ENCODE results near the gene DCN. TPM values are rescaled to one million over a fixed set of nuclear protein-coding genes. Genes with fewer than 3 reads are reported as not detected.

The DCN gene
- polyA plus RNA-seq, 1 of the 3 experiments (the other 2 are of a cell fraction), result 5.5 TPM

GRCh38 chr12:91176915-91177314, 5.7 kb downstream of the DCN start:
- Histone ChIP-seq H3K4me2 (no peak overlapping the region), H3F3A (replicated peaks; ENCODE audit: insufficient read depth) (peaks cover 10% of the 10 kb centered on the region), H3K27me3 (ENCODE audit: insufficient read depth) (no peaks in the 10 kb centered on the region), H3K4me3 (ENCODE audit: low read depth in 2 of 2, low read length in 1 of 2) (no peak overlapping the region), H3K36me3 (replicated peaks in 1 of 2; ENCODE audit: control insufficient read depth in 1 of 2, insufficient read depth in 2 of 2, low read length in 1 of 2) (no peaks in the 10 kb centered on the region), H3K9me3 (no peaks in the 10 kb centered on the region), H2AFZ (ENCODE audit: low read depth) (no peak overlapping the region), H3K4me1 (ENCODE audit: control insufficient read depth in 1 of 2, insufficient read depth in 2 of 2, low read depth in 1 of 2, low read length in 1 of 2) (peaks cover 10 to 17% of the 10 kb centered on the region in 2 experiments; a peak in 3 of 4 replicates), H3K27ac (ENCODE audit: low read depth in 2 of 2, low read length in 1 of 2) (peak overlapping the region in 1 of 2 experiments; percentile 3; a peak in 1 of 4 replicates), H3K9ac (no peak overlapping the region), H3K79me2 (ENCODE audit: insufficient read depth) (no peaks in the 10 kb centered on the region), H3K9me2 (no peaks in the 10 kb centered on the region), H4K20me1 (ENCODE audit: insufficient read depth) (no peaks in the 10 kb centered on the region)
- no peak for DNase-seq
- no peak for TF ChIP-seq EZH2phosphoT487 (IDR thresholded peaks at IDR 0.05; ENCODE audit: borderline replicate concordance, low read depth)
- no peak for TF ChIP-seq IRF3 (IDR thresholded peaks at IDR 0.05; ENCODE audit: low read depth, low read length)
- TF ChIP-seq, protein P1, sequence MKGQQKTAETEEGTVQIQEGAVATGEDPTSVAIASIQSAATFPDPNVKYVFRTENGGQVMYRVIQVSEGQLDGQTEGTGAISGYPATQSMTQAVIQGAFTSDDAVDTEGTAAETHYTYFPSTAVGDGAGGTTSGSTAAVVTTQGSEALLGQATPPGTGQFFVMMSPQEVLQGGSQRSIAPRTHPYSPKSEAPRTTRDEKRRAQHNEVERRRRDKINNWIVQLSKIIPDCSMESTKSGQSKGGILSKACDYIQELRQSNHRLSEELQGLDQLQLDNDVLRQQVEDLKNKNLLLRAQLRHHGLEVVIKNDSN (IDR thresholded peaks at IDR 0.05; ENCODE audit: borderline replicate concordance, low read depth), result no peak
- TF ChIP-seq NRF1 (IDR thresholded peaks at IDR 0.05; ENCODE audit: low read depth, low read length), result no peak
- no peak for TF ChIP-seq RCOR1 (IDR thresholded peaks at IDR 0.05; ENCODE audit: low read length)
- TF ChIP-seq, protein P2, sequence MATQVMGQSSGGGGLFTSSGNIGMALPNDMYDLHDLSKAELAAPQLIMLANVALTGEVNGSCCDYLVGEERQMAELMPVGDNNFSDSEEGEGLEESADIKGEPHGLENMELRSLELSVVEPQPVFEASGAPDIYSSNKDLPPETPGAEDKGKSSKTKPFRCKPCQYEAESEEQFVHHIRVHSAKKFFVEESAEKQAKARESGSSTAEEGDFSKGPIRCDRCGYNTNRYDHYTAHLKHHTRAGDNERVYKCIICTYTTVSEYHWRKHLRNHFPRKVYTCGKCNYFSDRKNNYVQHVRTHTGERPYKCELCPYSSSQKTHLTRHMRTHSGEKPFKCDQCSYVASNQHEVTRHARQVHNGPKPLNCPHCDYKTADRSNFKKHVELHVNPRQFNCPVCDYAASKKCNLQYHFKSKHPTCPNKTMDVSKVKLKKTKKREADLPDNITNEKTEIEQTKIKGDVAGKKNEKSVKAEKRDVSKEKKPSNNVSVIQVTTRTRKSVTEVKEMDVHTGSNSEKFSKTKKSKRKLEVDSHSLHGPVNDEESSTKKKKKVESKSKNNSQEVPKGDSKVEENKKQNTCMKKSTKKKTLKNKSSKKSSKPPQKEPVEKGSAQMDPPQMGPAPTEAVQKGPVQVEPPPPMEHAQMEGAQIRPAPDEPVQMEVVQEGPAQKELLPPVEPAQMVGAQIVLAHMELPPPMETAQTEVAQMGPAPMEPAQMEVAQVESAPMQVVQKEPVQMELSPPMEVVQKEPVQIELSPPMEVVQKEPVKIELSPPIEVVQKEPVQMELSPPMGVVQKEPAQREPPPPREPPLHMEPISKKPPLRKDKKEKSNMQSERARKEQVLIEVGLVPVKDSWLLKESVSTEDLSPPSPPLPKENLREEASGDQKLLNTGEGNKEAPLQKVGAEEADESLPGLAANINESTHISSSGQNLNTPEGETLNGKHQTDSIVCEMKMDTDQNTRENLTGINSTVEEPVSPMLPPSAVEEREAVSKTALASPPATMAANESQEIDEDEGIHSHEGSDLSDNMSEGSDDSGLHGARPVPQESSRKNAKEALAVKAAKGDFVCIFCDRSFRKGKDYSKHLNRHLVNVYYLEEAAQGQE (IDR thresholded peaks at IDR 0.05; ENCODE audit: low read depth, low read length), result no peak
- no peak for TF ChIP-seq SMC3 (IDR thresholded peaks at IDR 0.05; ENCODE audit: low read depth, low read length)
- TF ChIP-seq, protein P3, sequence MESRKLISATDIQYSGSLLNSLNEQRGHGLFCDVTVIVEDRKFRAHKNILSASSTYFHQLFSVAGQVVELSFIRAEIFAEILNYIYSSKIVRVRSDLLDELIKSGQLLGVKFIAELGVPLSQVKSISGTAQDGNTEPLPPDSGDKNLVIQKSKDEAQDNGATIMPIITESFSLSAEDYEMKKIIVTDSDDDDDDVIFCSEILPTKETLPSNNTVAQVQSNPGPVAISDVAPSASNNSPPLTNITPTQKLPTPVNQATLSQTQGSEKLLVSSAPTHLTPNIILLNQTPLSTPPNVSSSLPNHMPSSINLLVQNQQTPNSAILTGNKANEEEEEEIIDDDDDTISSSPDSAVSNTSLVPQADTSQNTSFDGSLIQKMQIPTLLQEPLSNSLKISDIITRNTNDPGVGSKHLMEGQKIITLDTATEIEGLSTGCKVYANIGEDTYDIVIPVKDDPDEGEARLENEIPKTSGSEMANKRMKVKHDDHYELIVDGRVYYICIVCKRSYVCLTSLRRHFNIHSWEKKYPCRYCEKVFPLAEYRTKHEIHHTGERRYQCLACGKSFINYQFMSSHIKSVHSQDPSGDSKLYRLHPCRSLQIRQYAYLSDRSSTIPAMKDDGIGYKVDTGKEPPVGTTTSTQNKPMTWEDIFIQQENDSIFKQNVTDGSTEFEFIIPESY (IDR thresholded peaks at IDR 0.05; ENCODE audit: borderline replicate concordance, low read depth), result no peak
- TF ChIP-seq MEF2A (IDR thresholded peaks at IDR 0.05; ENCODE audit: borderline replicate concordance, low read depth), result no peak
- 89% methylated on average over 3 of the region's 3 CpGs for WGBS (ENCODE audit: low lambda C conversion rate)
- ChIA-PET CTCF (interaction anchor here (0.5 to 8.2 kb wide), 12 partner anchors 13 to 635 kb away, joined by 3 to 95 read pairs (median 4); no protein-coding TSS in a partner anchor), POLR2A (no interaction called here)
